WTC11 (cell line): ENCODE results near the gene PALMD. TPM values are rescaled to one million over a fixed set of nuclear protein-coding genes. Genes with fewer than 3 reads are reported as not detected.
A peak's percentile ranks its signal among the peaks of the same experiment; 100 is the strongest.

Source experiments
- ATAC-seq: fragments of 200-7000 bp; cut with Tn5 transposase; 2 replicates; pipeline ENCODE4 v1.10.0; 2021; ENCODE audit warnings: mild to moderate bottlenecking, moderate library complexity
- CTCF ChIA-PET: fragments of 300-600 bp; sonication (Branson Sonifier 250); formaldehyde crosslinking; loops from one replicate; lab custom pipeline; 2021; ENCODE audit warnings: antibody characterized with exemption; lab: Charles Lee
- POLR2A ChIA-PET: fragments of 350-600 bp; sonication (Branson Sonifier 250); formaldehyde crosslinking; loops from one replicate; lab custom pipeline; 2021; ENCODE audit warnings: antibody characterized with exemption; lab: Charles Lee
- DNase-seq: peaks from one replicate; pipeline ENCODE4 v3.0.0; 2021; ENCODE audit warnings: low spot score
- H3K27ac Mint-ChIP-seq: 2 replicates; pipeline ENCODE4 v1.8.0; 2021; ENCODE audit warnings: mixed read lengths
- H3K27me3 Mint-ChIP-seq: 2 replicates; pipeline ENCODE4 v1.8.0; 2021; ENCODE audit warnings: low read depth, mild to moderate bottlenecking, moderate library complexity, mixed read lengths
- H3K36me3 Mint-ChIP-seq: 2 replicates; pipeline ENCODE4 v1.8.0; 2021; ENCODE audit warnings: mixed read lengths
- H3K4me1 Mint-ChIP-seq: 2 replicates; pipeline ENCODE4 v1.8.0; 2022; ENCODE audit warnings: mixed read lengths
- H3K4me3 Mint-ChIP-seq: 2 replicates; pipeline ENCODE4 v1.8.0; 2021; ENCODE audit warnings: mild to moderate bottlenecking, moderate library complexity, mixed read lengths
- H3K9me3 Mint-ChIP-seq: 2 replicates; pipeline ENCODE4 v1.8.0; 2021; ENCODE audit warnings: mixed read lengths
- AFF4 ChIP-seq: sonication (generic); formaldehyde crosslinking; IDR thresholded peaks from 2 replicates; pipeline ENCODE4 v1.8.1; 2023; ENCODE audit warnings: mild to moderate bottlenecking, missing genetic modification reagents, borderline replicate concordance
- CREM ChIP-seq: sonication (generic); formaldehyde crosslinking; IDR thresholded peaks from 2 replicates; pipeline ENCODE4 v1.8.1; 2022; ENCODE audit warnings: mild to moderate bottlenecking, missing genetic modification reagents, moderate library complexity
- FOXP1 ChIP-seq: sonication (generic); formaldehyde crosslinking; IDR thresholded peaks from 2 replicates; pipeline ENCODE4 v1.8.0; 2022; ENCODE audit warnings: missing genetic modification reagents, mild to moderate bottlenecking, moderate library complexity, borderline replicate concordance
- GABPB1 ChIP-seq: sonication (generic); formaldehyde crosslinking; IDR thresholded peaks from 2 replicates; pipeline ENCODE4 v1.8.1; 2023; ENCODE audit warnings: mild to moderate bottlenecking, missing genetic modification reagents
- IRF1 ChIP-seq: sonication (generic); formaldehyde crosslinking; IDR thresholded peaks from 2 replicates; pipeline ENCODE4 v1.8.0; 2023; ENCODE audit warnings: missing genetic modification reagents
- MYBL2 ChIP-seq: sonication (generic); formaldehyde crosslinking; IDR thresholded peaks from 2 replicates; pipeline ENCODE4 v1.8.1; 2023; ENCODE audit warnings: mild to moderate bottlenecking, moderate library complexity, missing genetic modification reagents
- NR2C2 ChIP-seq: sonication (generic); formaldehyde crosslinking; IDR thresholded peaks from 2 replicates; pipeline ENCODE4 v1.8.0; 2022; ENCODE audit warnings: mild to moderate bottlenecking, missing genetic modification reagents
- PRRX2 ChIP-seq: fragments of 250-450 bp; sonication (Bioruptor Pico); IDR thresholded peaks from 2 replicates; pipeline ENCODE4 v1.8.0; 2021; ENCODE audit warnings: mild to moderate bottlenecking
- RELA ChIP-seq: sonication (generic); formaldehyde crosslinking; IDR thresholded peaks from 2 replicates; pipeline ENCODE4 v1.8.1; 2022; ENCODE audit warnings: missing genetic modification reagents, mild to moderate bottlenecking, borderline replicate concordance
- RORB ChIP-seq: fragments of 250-450 bp; sonication (Bioruptor Pico); IDR thresholded peaks from 2 replicates; pipeline ENCODE4 v1.9.0; 2021; ENCODE audit warnings: mild to moderate bottlenecking
- ZNF219 ChIP-seq: sonication (generic); formaldehyde crosslinking; IDR thresholded peaks from 2 replicates; pipeline ENCODE4 v1.8.0; 2023; ENCODE audit warnings: missing genetic modification reagents, mild to moderate bottlenecking, borderline replicate concordance
- ZNF416 ChIP-seq: fragments of 250-450 bp; sonication (Bioruptor Pico); IDR thresholded peaks from 2 replicates; pipeline ENCODE4 v1.9.0; 2021; ENCODE audit warnings: mild to moderate bottlenecking, inconsistent platforms
- ZNF671 ChIP-seq: fragments of 250-450 bp; sonication (Bioruptor Pico); IDR thresholded peaks from 2 replicates; pipeline ENCODE4 v1.8.0; 2021; ENCODE audit warnings: mild to moderate bottlenecking
- total RNA-seq: library from RNA; stranded (reverse); gene quantifications from 3 replicates; pipeline ENCODE4 v1.2.3, GENCODE V29; 2021

The PALMD gene
- total RNA-seq, 1 experiment from 2014 or later, result 0.07 TPM

GRCh38 chr1:99660496-99660895 lies 14.6 kb downstream of the PALMD start (continued):
- TF ChIP-seq CREM (CRISPR knock-in tag) (no peak), PRRX2 (CRISPR knock-in tag) (no peak), NR2C2 (no peak), IRF1 (no peak), FOXP1 (CRISPR knock-in tag) (no peak), AFF4 (no peak), RELA (CRISPR knock-in tag) (no peak)

- H3K27me3 Mint-ChIP-seq, result no peaks in the 10 kb centered on the region
- H3K9me3 Mint-ChIP-seq, result no peaks in the 10 kb centered on the region
- DNase-seq, result no peak
- ChIA-PET POLR2A (no interaction called here), CTCF (no interaction called here)
- H3K27ac Mint-ChIP-seq, result no peak overlapping the region
- ATAC-seq, result no peak
- H3K36me3 Mint-ChIP-seq, result no peaks in the 10 kb centered on the region
- H3K4me1 Mint-ChIP-seq, result peaks cover 17% of the 10 kb centered on the region
- no peak overlapping the region for H3K4me3 Mint-ChIP-seq
- TF ChIP-seq ZNF416, result no peak
- TF ChIP-seq GABPB1 (CRISPR knock-in tag), result 0 out of 2 replicates have a peak, but pooled peaks have one; percentile 28
Measured at GRCh38 chr1:99661780-99662179, 15.9 kb downstream of the PALMD start.

DNA sequence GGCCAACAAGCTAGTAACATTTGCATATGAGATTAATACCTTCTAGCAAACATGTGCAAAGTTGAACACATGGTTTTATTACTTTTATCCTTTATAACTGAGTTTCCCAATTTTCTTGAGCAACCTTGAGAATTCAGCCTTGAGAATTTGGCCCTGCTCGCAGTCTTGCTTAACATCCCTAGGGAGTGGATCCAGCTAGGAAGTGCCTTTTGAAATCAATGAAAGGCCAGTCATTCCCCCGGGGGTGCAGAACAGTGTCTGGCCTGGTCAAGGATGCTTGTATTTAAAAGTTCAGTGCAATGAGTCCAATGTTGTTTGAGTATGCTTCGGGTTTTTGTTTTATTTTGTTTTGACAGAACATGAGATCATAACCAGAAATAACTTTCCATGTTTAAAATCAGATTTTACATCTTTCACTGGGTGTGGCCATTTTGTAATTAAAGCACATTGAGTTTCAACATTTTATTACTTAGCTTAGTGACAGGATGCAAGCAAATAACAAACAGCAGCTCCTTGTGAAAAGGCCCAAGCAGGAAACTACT lies 16.7 kb downstream of the PALMD start:
- no peak for DNase-seq
- H3K27ac Mint-ChIP-seq, result no peak overlapping the region
- H3K36me3 Mint-ChIP-seq, result no peaks in the 10 kb centered on the region
- H3K4me1 Mint-ChIP-seq, result peaks cover 20% of the 10 kb centered on the region
- no peaks in the 10 kb centered on the region for H3K27me3 Mint-ChIP-seq
- CTCF ChIA-PET, result no interaction called here
- no peak for TF ChIP-seq MYBL2 (CRISPR knock-in tag)
- POLR2A ChIA-PET, result no interaction called here
- H3K4me3 Mint-ChIP-seq, result no peak overlapping the region
- no peaks in the 10 kb centered on the region for H3K9me3 Mint-ChIP-seq
- ATAC-seq, result peak; percentile 58; the same call in 1 of the 2 replicates

DNA sequence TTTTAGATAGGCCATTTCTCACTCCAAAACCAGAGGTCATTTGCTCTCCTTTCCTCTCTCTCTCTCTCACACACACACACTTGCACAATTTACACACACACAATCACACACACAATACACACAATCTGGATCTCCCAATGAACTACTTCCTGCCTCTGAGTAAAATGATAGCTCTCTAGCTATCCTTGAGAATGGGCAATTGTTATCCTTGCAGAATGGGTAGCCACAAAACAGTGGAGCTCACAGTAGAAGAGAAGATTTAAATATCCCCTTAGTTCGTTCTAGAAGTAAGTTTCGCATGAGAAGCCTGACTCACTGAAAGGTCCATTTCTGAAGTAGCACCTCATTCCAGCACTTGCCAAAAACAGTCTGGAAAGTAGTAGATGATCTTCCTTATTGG lies 17.6 kb downstream of the PALMD start:
- ChIA-PET POLR2A (no interaction called here), CTCF (interaction anchor here (0.7 kb wide), 1 partner anchor 22 kb away, joined by 4 read pairs; no protein-coding TSS in a partner anchor)
- DNase-seq (no peak), ATAC-seq (no peak)
- H3K27me3 Mint-ChIP-seq, result no peaks in the 10 kb centered on the region
- no peak overlapping the region for H3K27ac Mint-ChIP-seq
- TF ChIP-seq RELA (CRISPR knock-in tag) (no peak), ZNF219 (no peak)
- H3K4me3 Mint-ChIP-seq, result no peak overlapping the region
- no peaks in the 10 kb centered on the region for H3K36me3 Mint-ChIP-seq
- peaks cover 20% of the 10 kb centered on the region for H3K4me1 Mint-ChIP-seq
- H3K9me3 Mint-ChIP-seq, result no peaks in the 10 kb centered on the region

- TF ChIP-seq RORB (CRISPR knock-in tag), result no peak
- TF ChIP-seq ZNF671 (CRISPR knock-in tag), result no peak
- TF ChIP-seq PRRX2 (CRISPR knock-in tag), result no peak
- TF ChIP-seq FOXP1 (CRISPR knock-in tag), result no peak
- H3K27ac Mint-ChIP-seq, result no peak overlapping the region
- H3K9me3 Mint-ChIP-seq, result no peaks in the 10 kb centered on the region
- peaks cover 20% of the 10 kb centered on the region for H3K4me1 Mint-ChIP-seq
- no peaks in the 10 kb centered on the region for H3K27me3 Mint-ChIP-seq
- ATAC-seq (no peak), DNase-seq (no peak)
- POLR2A ChIA-PET, result no interaction called here
- CTCF ChIA-PET, result interaction anchor here (1.1 kb wide), 1 partner anchor 21 kb away, joined by 4 read pairs; no protein-coding TSS in a partner anchor
- H3K36me3 Mint-ChIP-seq, result no peaks in the 10 kb centered on the region
- no peak overlapping the region for H3K4me3 Mint-ChIP-seq
Measured at GRCh38 chr1:99665212-99665611, 19.3 kb downstream of the PALMD start.
